Kidney epithelial cell (primary cell): ENCODE data around the gene NKX2-4. TPM values are rescaled to one million over a fixed set of nuclear protein-coding genes. Genes with fewer than 3 reads are reported as not detected.

ENCODE experiments used
- DNase-seq: peaks from one replicate; pipeline ENCODE4 v3.0.0-alpha.2; 2010; ENCODE audit warnings: low read depth
- H3K27me3 ChIP-seq: 2 replicates; pipeline ENCODE4 v1.6.0; 2011; ENCODE audit warnings: low read length; ENCODE audit not compliant: control insufficient read depth, insufficient read depth
- H3K36me3 ChIP-seq: 2 replicates; pipeline ENCODE4 v1.5.1; 2011; ENCODE audit warnings: low read length; ENCODE audit not compliant: control insufficient read depth, insufficient read depth
- H3K4me3 ChIP-seq: 2 replicates; pipeline ENCODE4 v1.5.1; 2011; ENCODE audit warnings: low read depth, mild to moderate bottlenecking, control low read depth, low read length
- total RNA-seq: library from RNA; depleted of rRNA; stranded (reverse); fragments of >200 nt; gene quantifications from 2 replicates; pipeline ENCODE4 v1.2.3, GENCODE V29; 2015
- TF ChIP-seq, protein P1 (sequence below): IDR thresholded peaks from 2 replicates; pipeline ENCODE4 v1.5.1; 2011; ENCODE audit warnings: mild to moderate bottlenecking, moderate library complexity, low read length, control low read depth, inconsistent platforms; ENCODE audit not compliant: insufficient read depth, poor library complexity, severe bottlenecking

The NKX2-4 gene
- total RNA-seq, 1 donor from 2014 or later = not detected

DNA sequence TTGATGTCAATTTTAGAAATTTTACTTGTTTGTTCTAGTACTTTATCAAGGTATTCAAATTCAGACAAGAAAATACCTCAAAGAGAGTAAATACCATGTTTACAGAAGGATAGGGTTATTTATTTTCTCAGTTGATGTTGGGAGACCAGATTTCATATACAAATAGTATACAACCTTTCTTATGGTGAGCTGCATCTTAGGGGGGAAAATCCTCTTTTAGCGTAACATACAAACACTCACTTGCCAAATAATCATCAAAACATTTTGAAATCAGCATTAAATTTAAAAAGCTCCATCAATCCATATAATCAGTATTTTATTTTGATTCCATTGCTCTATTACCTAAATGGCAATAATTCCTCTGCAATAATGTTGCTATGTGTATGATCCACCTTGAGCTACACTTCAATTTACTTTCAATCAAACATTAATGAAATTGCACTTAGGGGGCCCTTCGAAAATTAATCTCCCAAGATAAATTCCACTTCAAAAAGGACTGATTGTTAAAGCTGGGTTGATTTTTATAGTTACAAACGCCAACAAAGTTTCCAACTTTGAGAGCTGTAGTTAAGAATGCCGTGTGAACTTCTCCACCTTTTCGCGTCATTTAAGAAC, 2.2 kb downstream of the NKX2-4 start:
- Histone ChIP-seq H3K36me3 (no peaks in the 10 kb centered on the region), H3K27me3 (peaks cover 67% of the 10 kb centered on the region), H3K4me3 (no peak overlapping the region)
- no peak for DNase-seq
- TF ChIP-seq, protein P1, sequence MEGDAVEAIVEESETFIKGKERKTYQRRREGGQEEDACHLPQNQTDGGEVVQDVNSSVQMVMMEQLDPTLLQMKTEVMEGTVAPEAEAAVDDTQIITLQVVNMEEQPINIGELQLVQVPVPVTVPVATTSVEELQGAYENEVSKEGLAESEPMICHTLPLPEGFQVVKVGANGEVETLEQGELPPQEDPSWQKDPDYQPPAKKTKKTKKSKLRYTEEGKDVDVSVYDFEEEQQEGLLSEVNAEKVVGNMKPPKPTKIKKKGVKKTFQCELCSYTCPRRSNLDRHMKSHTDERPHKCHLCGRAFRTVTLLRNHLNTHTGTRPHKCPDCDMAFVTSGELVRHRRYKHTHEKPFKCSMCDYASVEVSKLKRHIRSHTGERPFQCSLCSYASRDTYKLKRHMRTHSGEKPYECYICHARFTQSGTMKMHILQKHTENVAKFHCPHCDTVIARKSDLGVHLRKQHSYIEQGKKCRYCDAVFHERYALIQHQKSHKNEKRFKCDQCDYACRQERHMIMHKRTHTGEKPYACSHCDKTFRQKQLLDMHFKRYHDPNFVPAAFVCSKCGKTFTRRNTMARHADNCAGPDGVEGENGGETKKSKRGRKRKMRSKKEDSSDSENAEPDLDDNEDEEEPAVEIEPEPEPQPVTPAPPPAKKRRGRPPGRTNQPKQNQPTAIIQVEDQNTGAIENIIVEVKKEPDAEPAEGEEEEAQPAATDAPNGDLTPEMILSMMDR = no peak

DNA sequence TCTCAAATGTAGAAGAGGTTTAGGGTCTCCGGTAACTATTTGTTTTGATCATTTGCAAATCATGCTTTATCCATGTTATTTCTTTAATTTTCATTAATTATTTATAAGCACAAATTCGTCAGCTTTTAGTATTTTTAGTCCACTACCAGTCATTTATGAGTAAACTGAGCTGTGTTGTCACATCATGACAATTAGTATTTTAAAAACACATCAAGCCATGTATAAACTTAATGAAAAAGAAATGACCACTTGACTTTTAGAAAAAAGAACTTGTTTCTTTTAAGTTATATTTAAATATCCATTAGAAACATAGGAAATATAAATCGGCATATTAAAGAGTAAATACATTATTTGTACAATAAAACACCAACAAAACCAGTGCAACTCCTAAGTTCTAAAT, 2.8 kb downstream of the NKX2-4 start:
- Histone ChIP-seq H3K36me3 (no peaks in the 10 kb centered on the region), H3K27me3 (peaks cover 65% of the 10 kb centered on the region), H3K4me3 (no peak overlapping the region)
- no peak for DNase-seq
- TF ChIP-seq, protein P1 = no peak

DNA sequence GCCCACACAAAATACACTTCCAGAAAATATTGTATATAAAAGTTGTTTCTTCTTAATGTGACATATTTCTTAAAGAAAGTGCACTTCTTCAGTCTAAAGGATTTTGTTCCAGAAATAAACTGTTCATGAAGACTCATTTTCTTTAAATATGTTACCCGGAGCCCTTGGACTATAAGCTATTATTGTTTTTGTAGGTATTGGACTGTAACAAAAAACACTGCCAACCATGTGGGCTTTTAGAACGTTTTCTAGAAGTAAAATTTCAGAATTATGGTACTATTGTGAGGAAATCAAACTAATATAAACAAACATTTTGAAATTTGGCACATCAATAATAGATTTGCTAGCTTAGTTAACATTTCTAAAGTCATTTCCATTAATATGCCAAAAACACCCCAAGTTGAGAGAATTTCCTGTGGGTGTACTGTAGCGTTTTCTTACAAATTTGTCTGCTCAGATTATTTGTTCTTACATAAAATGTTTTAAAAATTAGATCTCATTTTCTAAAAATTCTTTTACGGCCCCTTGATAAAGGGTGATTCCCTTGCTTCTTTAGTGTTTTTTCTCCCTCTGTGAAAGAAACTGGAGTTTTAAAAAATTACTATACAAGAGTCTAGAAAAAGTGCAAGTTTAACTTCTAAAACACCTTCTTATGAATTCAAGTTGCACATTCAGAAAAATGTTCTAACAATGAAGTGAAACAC, 3.4 kb downstream of the NKX2-4 start:
- Histone ChIP-seq H3K27me3 (peaks cover 62% of the 10 kb centered on the region), H3K4me3 (no peak overlapping the region), H3K36me3 (no peaks in the 10 kb centered on the region)
- TF ChIP-seq, protein P1 = no peak
- DNase-seq = no peak

DNA sequence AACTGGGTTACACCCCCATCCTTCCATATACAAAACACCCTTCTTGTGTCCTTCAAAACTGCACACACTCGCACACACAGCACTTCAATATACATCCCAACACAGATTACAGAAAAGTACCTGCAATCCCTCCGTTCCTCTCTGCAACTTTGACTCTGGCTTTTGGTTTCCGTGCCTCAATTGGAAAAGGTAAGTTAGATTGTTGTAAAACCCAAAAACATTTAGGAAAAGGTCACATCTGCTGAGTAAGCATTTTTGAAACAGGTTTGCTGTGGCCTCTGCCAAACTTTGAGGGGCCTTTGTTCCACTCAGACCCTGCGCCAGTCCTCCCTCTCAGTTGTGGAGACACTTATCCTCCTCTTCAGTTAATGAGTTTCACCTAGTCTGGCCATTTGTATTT, 4.2 kb downstream of the NKX2-4 start:
- Histone ChIP-seq H3K4me3 (no peak overlapping the region), H3K27me3 (peaks cover 60% of the 10 kb centered on the region), H3K36me3 (no peaks in the 10 kb centered on the region)
- DNase-seq = no peak
- TF ChIP-seq, protein P1 = no peak

DNA sequence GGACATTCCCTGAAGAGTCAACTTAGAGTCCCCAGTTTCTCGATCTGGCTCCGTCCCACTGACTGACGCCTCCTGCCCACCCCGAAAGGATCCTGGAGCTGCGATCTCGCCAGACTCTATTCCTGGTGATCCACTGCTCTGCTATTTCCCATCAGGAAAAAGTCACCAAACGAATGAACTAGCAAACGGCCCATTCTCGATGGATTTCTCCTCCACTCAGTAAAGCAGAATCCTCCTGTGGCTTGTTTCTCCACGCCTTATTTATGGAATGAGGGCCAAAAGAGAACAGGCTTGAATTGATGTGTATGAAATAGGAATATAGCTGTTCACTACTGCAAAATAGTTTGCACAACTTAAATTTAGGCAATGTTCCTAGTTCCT, 5.4 kb downstream of the NKX2-4 start:
- DNase-seq = no peak
- no peaks in the 10 kb centered on the region for H3K36me3 ChIP-seq
- H3K27me3 ChIP-seq = peaks cover 48% of the 10 kb centered on the region
- TF ChIP-seq, protein P1 = no peak
- H3K4me3 ChIP-seq = no peak overlapping the region
